GM19467 (cell line): ENCODE data around the gene DCP2.
A peak's percentile ranks its signal among the peaks of the same experiment; 100 is the strongest.
"Not testable (repeated sequence)": the region's sequence is repeated elsewhere in the genome, so short reads cannot be mapped to it uniquely, and the experiment has no call there.

Experiments used
- ATAC-seq: cut with Tn5 transposase; IDR thresholded peaks from one replicate; pipeline ENCODE4 v1.9.1; 2021; ENCODE audit warnings: mild to moderate bottlenecking, moderate library complexity; ENCODE audit not compliant: unreplicated experiment

Gene DCP2

GRCh38 chr5:112976432-112977309, at the start of gene DCP2:
TSS of gene DCP2 (plus strand) at chr5:112976798. CDS start at chr5:112976934, 136 bp downstream.
- peak; percentile 97 for ATAC-seq

GRCh38 chr5:112929336-112930081, 47.1 kb upstream of the DCP2 start:
- ATAC-seq, result peak; percentile 60

- ATAC-seq, result peak; percentile 37
Observed at GRCh38 chr5:112930082-112930344, 46.6 kb upstream of the DCP2 start.

GRCh38 chr5:112931473-112931872, 45.1 kb upstream of the DCP2 start:
- ATAC-seq, result no peak

- ATAC-seq, result no peak
Observed at GRCh38 chr5:112933105-112933504, 43.5 kb upstream of the DCP2 start.

GRCh38 chr5:112933651-112934365, 42.8 kb upstream of the DCP2 start:
- ATAC-seq, result no peak

GRCh38 chr5:112934366-112934663, 42.3 kb upstream of the DCP2 start:
- ATAC-seq, result no peak

- no peak for ATAC-seq
Observed at GRCh38 chr5:112935675-112936074, 40.9 kb upstream of the DCP2 start.

GRCh38 chr5:112938286-112938685, 38.3 kb upstream of the DCP2 start:
- ATAC-seq, result no peak

- ATAC-seq, result no peak
Observed at GRCh38 chr5:112940670-112941069, 35.9 kb upstream of the DCP2 start.

- ATAC-seq, result no peak
Observed at GRCh38 chr5:112948458-112948857, 28.1 kb upstream of the DCP2 start.

GRCh38 chr5:112951124-112951702, 25.4 kb upstream of the DCP2 start:
- peak; percentile 83 for ATAC-seq

GRCh38 chr5:112956606-112957005, 20.0 kb upstream of the DCP2 start:
- ATAC-seq, result no peak

- no peak for ATAC-seq
Observed at GRCh38 chr5:112957036-112957808, 19.4 kb upstream of the DCP2 start.

- peak; percentile 69 for ATAC-seq
Observed at GRCh38 chr5:112958093-112959088, 18.2 kb upstream of the DCP2 start.

- ATAC-seq, result not testable (repeated sequence)
Observed at GRCh38 chr5:112959872-112960271, 16.7 kb upstream of the DCP2 start.

GRCh38 chr5:112960315-112960714, 16.3 kb upstream of the DCP2 start:
- ATAC-seq, result no peak

- no peak for ATAC-seq
Observed at GRCh38 chr5:112960863-112961504, 15.6 kb upstream of the DCP2 start.

GRCh38 chr5:112963374-112963733, 13.2 kb upstream of the DCP2 start:
- not testable (repeated sequence) for ATAC-seq
